Fibroblast of lung (primary cell): Measurements from ENCODE around the gene PRKG2. TPM values are rescaled to one million over a fixed set of nuclear protein-coding genes. Genes with fewer than 3 reads are reported as not detected.

Experiments used
- DNase-seq, 2 donors: peaks; one replicate each; pipeline versions ENCODE4 v3.0.0 to v3.0.0-alpha.2; 2010; ENCODE audit warnings: low read depth in 2 of 2
- H2AFZ ChIP-seq: 2 replicates; pipeline ENCODE4 v1.5.1; 2012; ENCODE audit warnings: low read length, control low read depth, inconsistent platforms
- H3K27ac ChIP-seq: 2 replicates; pipeline ENCODE4 v1.5.1; 2011; ENCODE audit warnings: low read length, control low read depth; ENCODE audit not compliant: insufficient read depth
- H3K27me3 ChIP-seq: 2 replicates; pipeline ENCODE4 v1.5.1; 2011; ENCODE audit warnings: mild to moderate bottlenecking, low read length; ENCODE audit not compliant: control insufficient read depth, insufficient read depth
- H3K36me3 ChIP-seq: 2 replicates; pipeline ENCODE4 v1.5.1; 2011; ENCODE audit warnings: low read length; ENCODE audit not compliant: control insufficient read depth, insufficient read depth
- H3K4me1 ChIP-seq: 2 replicates; pipeline ENCODE4 v1.5.1; 2011; ENCODE audit warnings: low read length; ENCODE audit not compliant: control insufficient read depth, insufficient read depth; ENCODE audit errors: extremely low read depth
- H3K4me2 ChIP-seq: 2 replicates; pipeline ENCODE4 v1.5.1; 2011; ENCODE audit warnings: low read length, control low read depth; ENCODE audit not compliant: insufficient read depth; ENCODE audit errors: extremely low read depth
- H3K4me3 ChIP-seq, 4 experiments: fragments of 200-600 bp in 1 of 4; sonication (generic) in 1 of 4; replicated peaks in 1 of 4; 2 replicates each; pipeline ENCODE4 v1.5.1; 2011 to 2016; ENCODE audit warnings: low read length in 4 of 4, low read depth in 3 of 4, mild to moderate bottlenecking in 3 of 4, control low read depth in 2 of 4, inconsistent platforms in 1 of 4, mixed read lengths in 1 of 4; ENCODE audit not compliant: insufficient read depth in 1 of 4; ENCODE audit errors: control extremely low read depth in 1 of 4
- H3K79me2 ChIP-seq: 2 replicates; pipeline ENCODE4 v1.5.1; 2012; ENCODE audit warnings: mild to moderate bottlenecking, low read length, inconsistent platforms; ENCODE audit not compliant: control insufficient read depth, insufficient read depth
- H3K9ac ChIP-seq: 2 replicates; pipeline ENCODE4 v1.5.1; 2011; ENCODE audit warnings: mild to moderate bottlenecking, low read length, control low read depth; ENCODE audit not compliant: insufficient read depth
- H3K9me3 ChIP-seq: 2 replicates; pipeline ENCODE4 v1.5.1; 2012; ENCODE audit warnings: low read depth, low read length; ENCODE audit not compliant: control insufficient read depth, insufficient read depth
- H4K20me1 ChIP-seq: 2 replicates; pipeline ENCODE4 v1.5.1; 2011; ENCODE audit warnings: low read length; ENCODE audit not compliant: control insufficient read depth, insufficient read depth; ENCODE audit errors: extremely low read depth
- CTCF ChIP-seq, 2 donors: IDR thresholded peaks in 1 of 2; conservative IDR thresholded peaks in 1 of 2; 1 replicate in 1 of 2; 2 replicates in 1 of 2; pipeline ENCODE4 v1.5.1; 2011 to 2012; ENCODE audit warnings: low read length in 2 of 2, control low read depth in 1 of 2, inconsistent platforms in 1 of 2, low read depth in 1 of 2, mild to moderate bottlenecking in 1 of 2
- EZH2 ChIP-seq: IDR thresholded peaks from 2 replicates; pipeline ENCODE4 v1.5.1; 2012; ENCODE audit warnings: low read length, control low read depth, mild to moderate bottlenecking; ENCODE audit errors: missing control alignments
- polyA plus RNA-seq, 2 donors: library from polyadenylated mRNA; depleted of rRNA in 1 of 2; stranded (reverse) in 1 of 2; unstranded in 1 of 2; fragments of >200 nt; gene quantifications; 2 replicates each; pipeline ENCODE4 v1.2.1, GENCODE V29; 2011 to 2012; ENCODE audit warnings: missing spikeins in 1 of 2
- total RNA-seq: library from RNA; depleted of rRNA; stranded (reverse); fragments of >200 nt; gene quantifications from 2 replicates; pipeline ENCODE4 v1.2.1, GENCODE V29; 2014

PRKG2 gene
- total and polyA plus RNA-seq, 2 donors (not counting 1 experiment from before 2014, with no cell fraction given): 2.8 to 17.5 TPM

- H3K79me2 ChIP-seq: no peaks in the 10 kb centered on the region
- H3K9ac ChIP-seq: no peak overlapping the region
These were observed 16.4 kb downstream of the PRKG2 start for GRCh38 chr4:81198609-81199008.

GRCh38 chr4:81197864-81198524 is 17.0 kb downstream of the PRKG2 start:
- TF ChIP-seq CTCF (conservative IDR thresholded peaks at IDR 0.05 in 1 of 2, IDR thresholded peaks at IDR 0.05 in 1 of 2; ENCODE audit: low read depth in 1 of 2, low read length in 2 of 2) (no peak), EZH2 (no peak)
- Histone ChIP-seq H3K4me3 (no peak overlapping the region), H3K4me1 (no peaks in the 10 kb centered on the region), H3K79me2 (no peaks in the 10 kb centered on the region), H3K9ac (no peak overlapping the region), H4K20me1 (no peaks in the 10 kb centered on the region), H3K4me2 (no peak overlapping the region), H3K9me3 (no peaks in the 10 kb centered on the region), H3K27ac (no peak overlapping the region), H3K36me3 (no peaks in the 10 kb centered on the region), H3K27me3 (no peaks in the 10 kb centered on the region), H2AFZ (no peak overlapping the region)
- DNase-seq: no peak

More at GRCh38 chr4:81198609-81199008, 16.4 kb downstream of the PRKG2 start:
- Histone ChIP-seq H2AFZ (no peak overlapping the region), H3K36me3 (no peaks in the 10 kb centered on the region), H4K20me1 (no peaks in the 10 kb centered on the region), H3K4me3 (no peak overlapping the region), H3K9me3 (no peaks in the 10 kb centered on the region), H3K27me3 (no peaks in the 10 kb centered on the region), H3K27ac (no peak overlapping the region), H3K4me1 (no peaks in the 10 kb centered on the region), H3K4me2 (no peak overlapping the region)
- no peak for DNase-seq
- TF ChIP-seq CTCF (conservative IDR thresholded peaks at IDR 0.05 in 1 of 2, IDR thresholded peaks at IDR 0.05 in 1 of 2; ENCODE audit: low read depth in 1 of 2, low read length in 2 of 2): no peak
- TF ChIP-seq EZH2: no peak

GRCh38 chr4:81196126-81196650 is 18.8 kb downstream of the PRKG2 start:
- H3K27ac ChIP-seq: no peak overlapping the region
- no peak overlapping the region for H3K4me3 ChIP-seq
- no peaks in the 10 kb centered on the region for H3K27me3 ChIP-seq

More at GRCh38 chr4:81196126-81196650, 18.8 kb downstream of the PRKG2 start:
- Histone ChIP-seq H3K4me2 (no peak overlapping the region), H3K79me2 (no peaks in the 10 kb centered on the region), H2AFZ (no peak overlapping the region), H3K36me3 (no peaks in the 10 kb centered on the region), H3K4me1 (no peaks in the 10 kb centered on the region), H3K9me3 (no peaks in the 10 kb centered on the region), H3K9ac (no peak overlapping the region), H4K20me1 (no peaks in the 10 kb centered on the region)
- no peak for DNase-seq
- no peak for TF ChIP-seq CTCF (conservative IDR thresholded peaks at IDR 0.05 in 1 of 2, IDR thresholded peaks at IDR 0.05 in 1 of 2; ENCODE audit: low read depth in 1 of 2, low read length in 2 of 2)
- no peak for TF ChIP-seq EZH2
